GM19395 (cell line): Measurements from ENCODE around the gene RPL36AL.

Source experiments
- ATAC-seq: cut with Tn5 transposase; IDR thresholded peaks from one replicate; pipeline ENCODE4 v1.9.1; 2021; ENCODE audit warnings: mild to moderate bottlenecking, moderate library complexity; ENCODE audit not compliant: unreplicated experiment

The RPL36AL gene

DNA sequence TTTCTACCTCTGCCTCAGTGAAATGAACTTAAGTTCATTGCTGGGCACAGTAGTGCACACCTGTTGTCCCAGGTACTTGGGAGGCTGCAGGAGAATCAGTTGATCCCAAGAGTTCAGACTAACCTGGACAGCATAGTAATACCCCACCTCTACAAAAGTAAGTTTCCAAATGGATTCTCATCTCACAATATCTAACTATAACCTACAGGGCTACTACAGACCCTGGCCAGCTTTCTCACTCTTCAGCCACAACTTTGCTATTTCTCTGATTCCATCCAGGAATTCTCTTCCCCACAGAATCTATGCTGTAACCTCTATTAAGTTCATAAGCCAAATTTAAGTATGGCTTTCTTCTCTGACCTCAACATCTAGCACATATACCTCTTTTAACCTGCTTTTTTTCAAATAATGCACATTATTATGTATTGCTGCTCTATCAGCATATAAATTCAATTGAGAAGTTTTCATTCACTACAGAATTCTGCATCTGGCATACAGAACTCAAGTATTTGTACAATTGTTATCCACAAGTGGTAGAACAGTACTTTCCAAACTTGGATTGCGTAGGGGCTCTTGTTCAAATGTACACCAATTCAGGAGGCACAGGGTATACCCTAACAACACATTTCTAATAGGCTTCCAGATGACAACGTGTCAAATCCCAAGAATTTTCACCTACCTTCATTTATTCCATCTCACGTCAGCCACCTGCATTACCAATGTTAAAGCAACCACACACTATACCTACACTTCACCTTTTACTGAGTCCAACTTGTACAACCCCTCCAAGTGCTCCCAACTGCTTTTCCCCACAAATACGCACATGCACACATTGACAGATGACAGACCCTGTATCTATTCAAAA, 38.1 kb downstream of the RPL36AL start:
- ATAC-seq: no peak

DNA sequence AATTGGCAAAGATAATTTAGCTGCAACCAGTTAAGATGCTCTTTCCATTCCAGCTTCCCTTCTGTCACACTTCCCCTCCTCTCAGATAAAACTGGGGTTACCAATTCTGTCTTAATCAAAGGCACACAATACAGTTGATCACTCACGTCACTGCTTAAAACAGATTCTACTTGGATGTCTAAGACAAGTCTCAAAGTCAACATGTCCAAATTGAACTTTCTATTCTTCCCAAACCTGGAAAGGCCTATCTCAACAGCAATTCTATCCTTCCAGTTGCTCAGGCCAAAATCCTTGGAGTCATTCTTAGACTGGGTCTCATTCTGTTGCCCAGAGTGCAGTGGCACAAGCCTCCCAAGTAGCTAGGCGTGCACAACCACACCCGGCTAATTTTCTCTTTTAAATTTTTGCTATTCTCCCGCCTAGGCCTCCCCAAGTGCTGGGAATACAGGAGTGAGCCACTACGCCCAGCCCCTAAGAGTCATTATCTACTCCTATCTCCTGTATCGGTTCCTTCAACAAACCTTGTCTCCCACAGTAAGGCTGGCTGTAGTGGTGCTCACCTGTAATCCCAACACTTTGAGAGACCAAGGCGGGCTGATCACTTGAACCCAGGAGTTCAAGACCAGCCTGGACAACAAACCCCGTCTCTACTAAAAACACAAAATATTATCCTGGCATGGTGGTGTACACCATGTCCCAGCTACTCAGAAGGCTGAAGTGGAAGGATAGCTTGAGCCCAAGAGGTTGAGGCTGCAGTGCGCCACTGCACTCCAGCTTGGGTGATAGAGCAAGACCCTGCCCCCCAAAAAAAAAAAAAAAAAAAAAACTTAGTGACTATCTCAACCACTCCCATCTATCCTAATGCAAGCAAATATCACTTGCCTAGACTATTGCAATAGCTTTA, 39.0 kb downstream of the RPL36AL start:
- no peak for ATAC-seq

DNA sequence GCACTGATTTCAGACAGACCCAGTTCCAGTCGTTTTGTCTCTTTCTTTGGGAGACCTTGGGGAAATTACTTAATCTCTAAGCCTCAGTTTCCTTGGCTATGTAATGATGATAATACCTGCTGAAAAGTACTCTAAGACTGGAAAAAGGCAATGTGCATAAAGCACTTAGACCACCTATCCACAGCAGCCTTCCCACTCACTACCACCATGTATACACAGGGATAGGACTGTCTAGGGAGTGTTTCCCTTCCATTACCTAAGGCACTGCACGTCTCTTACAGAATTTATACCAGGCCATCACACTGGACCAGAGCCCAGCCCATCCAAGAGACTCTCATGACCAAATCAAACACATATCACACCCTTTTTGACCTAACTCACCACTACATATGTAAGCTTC, 40.6 kb downstream of the RPL36AL start:
- ATAC-seq: no peak

DNA sequence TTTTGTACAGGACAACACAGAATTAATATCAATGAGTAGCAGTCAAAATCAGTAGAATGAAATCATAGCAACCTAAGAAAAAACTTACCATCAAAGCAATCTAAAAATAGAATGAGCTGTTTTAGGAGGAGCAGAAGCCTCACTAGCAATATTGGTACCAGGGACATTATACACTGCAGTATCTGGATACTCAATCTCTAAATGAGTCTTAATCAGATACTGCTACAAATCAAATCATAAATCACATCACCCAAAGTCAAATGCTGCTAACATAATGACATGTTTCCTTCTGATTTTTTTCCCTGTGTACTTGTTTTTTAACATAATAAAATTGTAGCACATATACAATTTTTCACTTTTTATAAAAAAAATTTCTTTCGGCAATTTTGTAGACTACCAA, 42.3 kb downstream of the RPL36AL start:
- no peak for ATAC-seq

DNA sequence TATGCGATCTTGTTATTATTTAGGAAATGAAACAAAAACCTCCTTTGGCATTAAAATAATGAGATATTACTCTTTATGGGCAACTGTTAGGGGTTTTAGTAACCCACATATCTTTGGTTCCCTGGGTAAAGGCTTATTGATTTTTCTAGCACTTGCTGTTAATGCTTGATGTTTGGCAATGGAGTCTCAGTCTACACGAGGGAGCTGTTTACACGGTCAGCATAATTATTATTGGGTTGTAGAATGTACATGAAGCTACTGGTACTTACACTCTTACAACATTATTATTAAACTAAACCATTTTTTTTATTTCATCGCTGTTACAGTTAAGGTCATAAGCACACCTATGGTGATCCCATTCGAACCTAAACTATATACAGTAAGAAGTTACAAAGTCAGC, 46.4 kb downstream of the RPL36AL start:
- ATAC-seq: no peak

DNA sequence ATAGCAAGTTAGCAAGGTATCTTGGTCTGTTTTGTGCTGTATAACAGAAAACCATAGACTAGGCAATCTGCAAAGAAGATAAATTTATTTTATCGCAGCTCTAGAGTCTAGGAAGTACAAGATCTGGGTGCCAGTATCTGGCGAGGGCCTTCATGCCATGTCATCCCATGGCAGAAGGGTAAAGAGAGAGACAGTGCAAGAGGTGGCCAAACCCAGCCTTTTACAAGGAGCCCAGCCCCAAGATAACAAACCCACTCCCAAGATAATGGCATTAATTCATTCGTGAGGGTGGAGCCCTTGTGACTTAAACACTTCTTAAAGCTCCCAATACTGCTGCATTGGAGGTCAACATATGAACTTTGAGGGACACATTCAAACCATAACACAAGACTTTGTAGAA, 51.1 kb downstream of the RPL36AL start:
- ATAC-seq: no peak
